Choroid plexus epithelial cell (primary cell): ENCODE results near the gene TMEM200C.
A peak's percentile ranks its signal among the peaks of the same experiment; 100 is the strongest.

ENCODE experiments used
- DNase-seq: peaks from one replicate; pipeline ENCODE4 v3.0.0-alpha.2; 2010; ENCODE audit warnings: low read depth
- H3K4me3 ChIP-seq: 2 replicates; pipeline ENCODE4 v1.5.1; 2011; ENCODE audit warnings: low read depth, mild to moderate bottlenecking, control low read depth, low read length, moderate library complexity
- TF ChIP-seq, protein P1 (sequence below): conservative IDR thresholded peaks from 2 replicates; pipeline ENCODE4 v1.5.1; 2011; ENCODE audit warnings: low read depth, mild to moderate bottlenecking, control low read depth, inconsistent platforms, low read length, moderate library complexity

The TMEM200C gene

DNA sequence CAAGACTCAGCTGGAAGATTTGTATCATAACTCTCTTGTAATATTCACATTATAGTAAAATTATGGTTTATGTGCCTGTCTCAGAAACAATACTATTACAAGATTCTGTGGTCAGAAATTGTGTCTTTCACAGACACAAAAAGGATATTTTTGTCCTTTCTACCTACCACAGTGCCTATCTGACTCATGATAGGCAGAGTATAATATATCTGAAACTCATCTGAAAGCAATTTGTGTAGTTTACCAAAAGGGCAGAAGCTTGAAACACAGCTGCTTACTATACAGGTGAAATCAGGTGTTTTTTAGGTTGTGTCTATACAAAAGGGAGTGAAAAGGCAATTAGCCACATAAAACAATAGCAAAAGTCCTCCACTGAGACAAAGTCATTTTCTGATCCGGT lies 10.9 kb downstream of the TMEM200C start:
- DNase-seq, result no peak
- TF ChIP-seq, protein P1, sequence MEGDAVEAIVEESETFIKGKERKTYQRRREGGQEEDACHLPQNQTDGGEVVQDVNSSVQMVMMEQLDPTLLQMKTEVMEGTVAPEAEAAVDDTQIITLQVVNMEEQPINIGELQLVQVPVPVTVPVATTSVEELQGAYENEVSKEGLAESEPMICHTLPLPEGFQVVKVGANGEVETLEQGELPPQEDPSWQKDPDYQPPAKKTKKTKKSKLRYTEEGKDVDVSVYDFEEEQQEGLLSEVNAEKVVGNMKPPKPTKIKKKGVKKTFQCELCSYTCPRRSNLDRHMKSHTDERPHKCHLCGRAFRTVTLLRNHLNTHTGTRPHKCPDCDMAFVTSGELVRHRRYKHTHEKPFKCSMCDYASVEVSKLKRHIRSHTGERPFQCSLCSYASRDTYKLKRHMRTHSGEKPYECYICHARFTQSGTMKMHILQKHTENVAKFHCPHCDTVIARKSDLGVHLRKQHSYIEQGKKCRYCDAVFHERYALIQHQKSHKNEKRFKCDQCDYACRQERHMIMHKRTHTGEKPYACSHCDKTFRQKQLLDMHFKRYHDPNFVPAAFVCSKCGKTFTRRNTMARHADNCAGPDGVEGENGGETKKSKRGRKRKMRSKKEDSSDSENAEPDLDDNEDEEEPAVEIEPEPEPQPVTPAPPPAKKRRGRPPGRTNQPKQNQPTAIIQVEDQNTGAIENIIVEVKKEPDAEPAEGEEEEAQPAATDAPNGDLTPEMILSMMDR, result no peak
- no peak overlapping the region for H3K4me3 ChIP-seq

DNA sequence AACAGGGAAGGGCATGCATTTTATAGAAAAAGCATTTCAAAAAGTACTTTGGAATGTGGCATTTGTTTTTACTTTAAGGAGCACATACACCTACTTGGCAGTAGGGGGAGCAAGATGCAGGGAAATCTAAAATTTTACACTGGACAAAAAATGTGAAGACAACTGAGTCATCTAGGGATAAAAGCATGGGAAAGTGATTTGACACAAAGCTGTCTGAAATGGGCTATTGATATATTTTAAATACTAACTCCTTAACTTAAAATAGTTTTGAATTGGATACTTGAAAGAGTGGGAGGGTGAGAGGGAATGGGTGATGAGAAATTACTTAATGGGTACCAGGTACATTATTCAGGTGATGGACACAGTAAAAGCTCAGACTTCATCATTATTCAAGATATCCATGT lies 15.8 kb downstream of the TMEM200C start:
- no peak overlapping the region for H3K4me3 ChIP-seq
- TF ChIP-seq, protein P1, result peak; percentile 76
- peak; percentile 65 for DNase-seq

DNA sequence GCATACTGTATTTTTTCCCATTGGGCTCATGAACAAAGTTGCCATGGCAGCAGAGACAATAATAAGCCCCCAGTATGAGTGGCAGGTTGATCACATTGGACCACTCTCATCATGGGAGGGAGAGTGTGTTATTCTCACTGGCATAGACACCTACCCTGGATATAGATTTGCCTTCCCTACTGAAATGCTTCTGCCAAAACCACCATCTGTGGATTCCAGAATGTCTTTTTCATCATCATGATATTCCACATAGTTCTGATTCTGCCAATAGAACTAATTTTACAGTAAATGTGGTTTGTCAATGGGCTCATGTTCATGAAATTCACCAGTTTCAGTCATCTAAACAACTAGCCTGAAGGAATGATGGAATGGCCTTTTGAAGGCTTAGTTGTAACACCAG lies 18.4 kb downstream of the TMEM200C start:
- no peak for DNase-seq
- no peak overlapping the region for H3K4me3 ChIP-seq
- TF ChIP-seq, protein P1, result no peak

DNA sequence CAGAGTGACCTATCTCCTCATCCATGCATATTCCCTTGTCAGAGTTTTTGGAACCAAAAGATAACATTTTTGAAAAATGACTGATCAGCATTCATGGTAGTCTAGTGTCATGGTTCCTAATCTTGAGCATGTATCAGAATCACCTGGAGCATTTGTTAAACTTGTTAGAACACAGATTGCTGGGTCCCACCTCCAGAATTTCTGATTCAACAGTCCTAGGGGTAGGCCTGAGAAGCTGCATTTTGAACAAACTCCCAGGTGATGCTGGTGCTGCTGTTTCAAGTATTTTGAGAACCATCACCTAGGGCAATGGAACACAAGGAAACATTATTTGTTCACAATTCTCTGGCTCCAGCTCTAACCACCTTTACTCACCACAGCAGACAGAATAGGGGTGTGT lies 21.0 kb downstream of the TMEM200C start:
- no peak for DNase-seq
- no peak overlapping the region for H3K4me3 ChIP-seq
- TF ChIP-seq, protein P1, result no peak

DNA sequence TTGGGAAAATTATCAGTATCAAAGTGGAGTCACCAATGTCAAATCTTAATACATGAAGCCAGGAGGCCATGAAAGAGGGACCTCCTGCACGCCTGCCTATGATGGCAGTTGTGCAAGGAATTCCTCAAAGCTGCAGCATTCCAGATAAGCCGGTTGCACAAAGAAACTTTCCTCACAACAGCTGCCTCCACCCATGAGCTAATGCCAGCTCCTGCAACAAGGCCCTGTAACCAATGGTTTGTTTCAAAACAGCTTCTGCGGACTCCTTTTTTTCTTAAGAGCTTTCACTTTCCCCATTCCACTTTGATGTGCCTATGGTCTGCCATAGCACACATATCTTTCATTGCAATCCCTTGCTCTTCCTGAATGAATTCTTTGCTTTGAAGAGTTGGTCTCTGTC lies 22.4 kb downstream of the TMEM200C start:
- H3K4me3 ChIP-seq, result no peak overlapping the region
- DNase-seq, result no peak
- TF ChIP-seq, protein P1, result no peak

DNA sequence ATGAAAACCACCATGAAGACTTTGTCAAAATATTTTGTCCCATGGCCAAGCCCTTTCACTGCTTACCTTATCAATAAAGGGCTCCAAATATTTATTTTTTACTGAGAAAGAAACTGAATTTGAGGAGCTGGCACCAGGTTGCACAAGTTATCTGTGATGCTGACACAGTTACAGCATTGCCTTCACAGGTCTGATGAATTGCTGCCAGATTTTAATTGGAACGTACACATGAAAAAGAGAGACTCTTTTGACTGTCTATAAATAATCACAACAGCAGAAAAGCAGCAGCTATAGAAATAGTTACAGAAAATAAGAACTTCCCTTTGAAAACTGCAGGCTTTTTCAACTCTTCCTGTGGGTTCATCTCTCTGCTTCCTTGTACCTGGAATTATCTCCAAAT lies 23.9 kb downstream of the TMEM200C start:
- H3K4me3 ChIP-seq, result no peak overlapping the region
- TF ChIP-seq, protein P1, result no peak
- DNase-seq, result no peak

DNA sequence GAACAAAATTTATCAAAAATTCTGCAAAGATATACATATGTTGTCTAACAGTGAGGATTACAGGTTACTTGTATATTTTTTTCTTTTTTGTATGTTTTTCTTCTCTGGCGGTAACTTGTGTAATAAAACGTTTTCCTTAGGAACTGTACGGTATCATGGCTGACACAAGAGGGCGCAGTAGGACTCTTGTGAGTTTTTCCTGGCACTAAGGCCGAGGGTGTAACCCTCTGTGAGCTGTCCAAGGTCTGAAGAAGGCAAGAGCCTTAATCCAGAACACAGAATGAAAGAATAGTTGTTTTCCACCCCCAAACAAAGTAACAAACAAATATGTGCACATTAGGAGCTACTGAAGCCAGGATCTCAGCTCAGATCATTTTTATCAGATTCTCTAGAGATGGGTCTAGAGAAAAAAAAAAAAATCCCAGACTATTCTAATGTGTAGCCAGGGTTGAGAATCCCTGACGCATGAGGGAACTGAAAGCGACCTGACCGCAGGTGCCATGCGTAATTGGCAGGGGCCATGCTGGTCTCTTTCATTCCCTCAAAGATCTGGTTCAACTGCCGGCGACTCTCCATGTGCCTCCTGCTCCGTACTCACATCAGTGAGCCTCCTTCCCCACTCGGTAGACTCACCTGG lies 27.0 kb downstream of the TMEM200C start:
- TF ChIP-seq, protein P1, result peak; percentile 90
- no peak overlapping the region for H3K4me3 ChIP-seq
- DNase-seq, result peak; percentile 95
